Measurements from ENCODE around the gene AMER3.

The AMER3 gene

DNA sequence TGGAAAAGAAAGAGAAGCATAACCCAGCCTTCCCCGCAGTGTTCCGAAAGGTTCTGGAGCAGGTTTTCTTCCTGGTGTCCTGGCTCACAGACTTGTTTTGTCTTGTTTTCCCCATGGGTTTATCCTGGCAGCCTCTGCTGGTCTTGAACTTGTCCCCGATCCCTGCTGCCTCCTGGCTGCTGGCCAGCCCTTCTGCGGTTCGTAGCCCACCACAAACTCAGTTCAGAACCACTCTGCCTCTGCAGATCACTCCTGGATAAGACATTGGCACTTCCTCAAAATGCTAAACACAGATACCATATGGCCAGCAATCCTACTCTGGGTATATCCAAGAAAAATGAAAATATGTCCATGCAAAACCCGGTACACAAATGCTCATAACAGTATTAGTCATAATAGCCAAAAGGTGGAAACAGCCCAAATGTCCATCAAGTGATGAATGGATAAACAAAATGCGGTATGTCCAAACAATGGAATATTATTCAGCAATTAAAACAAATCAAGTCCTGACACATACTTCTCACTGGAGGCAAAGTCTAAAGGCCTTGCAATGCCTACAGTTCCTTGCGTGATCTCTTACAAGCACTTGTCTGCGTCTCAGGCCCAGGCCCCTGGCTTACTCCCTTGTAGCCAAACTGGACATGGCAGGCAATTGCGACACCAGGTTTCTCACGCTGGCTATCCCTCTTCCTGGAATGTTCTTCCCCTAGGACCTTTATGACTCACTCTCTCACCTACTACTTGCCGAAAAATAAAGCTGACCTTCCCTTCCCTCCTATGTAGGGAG is 53.3 kb downstream of the AMER3 start:
- H3K4me3 ChIP-seq (ENCODE audit: low read depth, low read length) = no peak overlapping the region
- TF ChIP-seq, protein P1, sequence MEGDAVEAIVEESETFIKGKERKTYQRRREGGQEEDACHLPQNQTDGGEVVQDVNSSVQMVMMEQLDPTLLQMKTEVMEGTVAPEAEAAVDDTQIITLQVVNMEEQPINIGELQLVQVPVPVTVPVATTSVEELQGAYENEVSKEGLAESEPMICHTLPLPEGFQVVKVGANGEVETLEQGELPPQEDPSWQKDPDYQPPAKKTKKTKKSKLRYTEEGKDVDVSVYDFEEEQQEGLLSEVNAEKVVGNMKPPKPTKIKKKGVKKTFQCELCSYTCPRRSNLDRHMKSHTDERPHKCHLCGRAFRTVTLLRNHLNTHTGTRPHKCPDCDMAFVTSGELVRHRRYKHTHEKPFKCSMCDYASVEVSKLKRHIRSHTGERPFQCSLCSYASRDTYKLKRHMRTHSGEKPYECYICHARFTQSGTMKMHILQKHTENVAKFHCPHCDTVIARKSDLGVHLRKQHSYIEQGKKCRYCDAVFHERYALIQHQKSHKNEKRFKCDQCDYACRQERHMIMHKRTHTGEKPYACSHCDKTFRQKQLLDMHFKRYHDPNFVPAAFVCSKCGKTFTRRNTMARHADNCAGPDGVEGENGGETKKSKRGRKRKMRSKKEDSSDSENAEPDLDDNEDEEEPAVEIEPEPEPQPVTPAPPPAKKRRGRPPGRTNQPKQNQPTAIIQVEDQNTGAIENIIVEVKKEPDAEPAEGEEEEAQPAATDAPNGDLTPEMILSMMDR (IDR thresholded peaks at IDR 0.05; ENCODE audit: borderline replicate concordance, insufficient read depth, low read depth, low read length) = no peak

DNA sequence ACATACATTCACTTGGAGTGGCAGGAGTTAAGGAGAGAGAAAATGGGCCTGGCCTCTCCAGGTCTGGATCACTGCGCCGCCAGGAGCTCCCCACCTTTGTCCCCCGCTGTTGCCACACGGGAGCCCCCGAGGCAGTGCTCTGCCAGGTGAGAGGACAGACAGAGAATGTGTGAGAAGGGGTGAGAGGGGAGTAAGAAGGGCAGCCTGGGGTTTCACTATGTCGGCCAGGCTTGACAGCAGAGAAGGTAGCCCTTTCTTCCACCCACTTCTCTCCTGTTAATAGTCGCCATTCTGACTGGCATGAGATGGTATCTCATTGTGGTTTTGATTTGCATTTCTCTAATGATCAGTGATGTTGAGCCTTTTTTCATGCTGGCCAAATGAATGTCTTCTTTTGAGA is 55.1 kb downstream of the AMER3 start:
- TF ChIP-seq, protein P1 (IDR thresholded peaks at IDR 0.05; ENCODE audit: borderline replicate concordance, insufficient read depth, low read depth, low read length) = no peak
- no peak overlapping the region for H3K4me3 ChIP-seq (ENCODE audit: low read depth, low read length)

DNA sequence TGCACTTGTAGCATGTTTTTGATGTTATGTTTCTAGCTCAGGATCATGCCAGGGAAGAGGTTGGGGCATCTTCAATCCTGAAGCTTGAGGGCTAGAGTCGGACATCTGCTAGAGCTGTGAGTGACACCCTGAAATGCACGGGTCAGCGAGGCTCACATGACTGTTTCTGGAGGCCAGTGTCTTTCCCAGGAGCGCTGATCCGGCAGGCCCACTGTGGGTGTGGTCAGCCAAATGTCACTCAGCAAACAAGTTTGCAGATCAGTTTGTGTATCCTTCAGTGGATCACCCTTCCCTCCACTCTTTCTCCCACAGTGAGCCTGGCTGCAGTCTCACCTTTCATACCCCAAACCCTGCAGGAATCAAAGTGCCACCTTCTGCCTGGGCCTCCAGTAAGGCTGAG is 58.4 kb downstream of the AMER3 start:
- TF ChIP-seq, protein P1 (IDR thresholded peaks at IDR 0.05; ENCODE audit: borderline replicate concordance, insufficient read depth, low read depth, low read length) = no peak
- no peak overlapping the region for H3K4me3 ChIP-seq (ENCODE audit: low read depth, low read length)

DNA sequence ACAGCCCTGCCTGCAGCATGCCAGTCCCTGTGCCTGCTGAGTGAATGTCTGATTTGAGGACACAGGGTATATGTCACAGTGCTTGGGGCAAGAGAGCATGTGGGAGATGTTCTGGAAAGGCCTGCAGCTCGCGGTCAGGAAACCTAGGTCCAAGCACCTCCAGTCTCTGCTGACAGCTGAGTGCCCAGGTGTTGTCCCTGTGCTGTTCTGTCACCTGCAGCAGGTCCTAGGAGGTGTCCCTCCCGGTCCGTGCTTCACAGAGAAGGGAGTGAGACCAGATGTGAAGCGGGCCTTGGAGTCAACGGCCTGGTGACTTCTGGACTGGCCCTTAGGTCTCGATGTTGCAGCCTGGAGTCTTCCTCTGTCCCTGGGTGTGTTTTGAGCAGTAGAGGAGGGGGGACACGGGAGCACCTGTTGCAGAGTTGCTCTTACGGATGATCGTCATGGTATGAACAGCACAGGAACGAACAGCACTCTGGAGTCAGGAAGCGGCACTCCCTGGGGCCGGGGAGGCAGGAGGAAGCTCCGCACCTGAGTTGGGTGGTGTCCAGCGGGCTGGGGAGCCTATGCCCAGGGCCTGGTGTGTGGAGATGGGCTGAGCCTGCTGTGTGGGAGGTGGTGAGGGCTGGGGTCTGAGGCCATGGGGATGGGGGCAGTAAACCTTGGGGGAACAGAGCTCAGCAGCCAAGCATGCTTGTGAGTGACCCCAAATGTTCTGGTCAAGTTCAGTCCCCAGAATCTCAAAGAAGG is 59.8 kb downstream of the AMER3 start:
- H3K4me3 ChIP-seq (ENCODE audit: low read depth, low read length) = no peak overlapping the region
- TF ChIP-seq, protein P1 (IDR thresholded peaks at IDR 0.05; ENCODE audit: borderline replicate concordance, insufficient read depth, low read depth, low read length) = no peak

Data from GM12875 (cell line).